ENCODE data around the gene EFEMP1. TPM values are rescaled to one million over a fixed set of nuclear protein-coding genes. Genes with fewer than 3 reads are reported as not detected.

EFEMP1 gene
- total RNA-seq, 1 experiment from 2014 or later, result 86.3 TPM

DNA sequence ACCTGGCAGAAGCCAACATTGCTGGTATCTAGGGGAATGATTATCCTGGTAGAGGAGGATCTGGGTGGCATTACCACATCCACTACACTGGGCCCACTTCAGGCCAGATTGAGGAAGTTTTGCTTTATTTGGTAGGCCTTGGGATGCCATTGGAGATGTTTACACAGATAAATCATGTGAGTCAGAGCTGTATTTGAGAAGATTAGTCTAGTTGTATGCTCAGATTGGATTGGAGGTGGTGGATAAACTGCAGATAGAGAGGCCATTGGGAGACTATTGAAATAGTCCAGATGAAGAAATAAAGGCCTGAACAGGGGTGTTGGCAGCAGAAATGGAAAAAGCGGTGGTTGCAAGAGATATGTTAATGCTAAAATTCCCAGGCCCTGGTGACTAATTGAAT, 81.5 kb downstream of the EFEMP1 start:
- TF ChIP-seq, protein P1, sequence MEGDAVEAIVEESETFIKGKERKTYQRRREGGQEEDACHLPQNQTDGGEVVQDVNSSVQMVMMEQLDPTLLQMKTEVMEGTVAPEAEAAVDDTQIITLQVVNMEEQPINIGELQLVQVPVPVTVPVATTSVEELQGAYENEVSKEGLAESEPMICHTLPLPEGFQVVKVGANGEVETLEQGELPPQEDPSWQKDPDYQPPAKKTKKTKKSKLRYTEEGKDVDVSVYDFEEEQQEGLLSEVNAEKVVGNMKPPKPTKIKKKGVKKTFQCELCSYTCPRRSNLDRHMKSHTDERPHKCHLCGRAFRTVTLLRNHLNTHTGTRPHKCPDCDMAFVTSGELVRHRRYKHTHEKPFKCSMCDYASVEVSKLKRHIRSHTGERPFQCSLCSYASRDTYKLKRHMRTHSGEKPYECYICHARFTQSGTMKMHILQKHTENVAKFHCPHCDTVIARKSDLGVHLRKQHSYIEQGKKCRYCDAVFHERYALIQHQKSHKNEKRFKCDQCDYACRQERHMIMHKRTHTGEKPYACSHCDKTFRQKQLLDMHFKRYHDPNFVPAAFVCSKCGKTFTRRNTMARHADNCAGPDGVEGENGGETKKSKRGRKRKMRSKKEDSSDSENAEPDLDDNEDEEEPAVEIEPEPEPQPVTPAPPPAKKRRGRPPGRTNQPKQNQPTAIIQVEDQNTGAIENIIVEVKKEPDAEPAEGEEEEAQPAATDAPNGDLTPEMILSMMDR (conservative IDR thresholded peaks at IDR 0.05), result no peak
- TF ChIP-seq EZH2 (IDR thresholded peaks at IDR 0.05; ENCODE audit: low read depth), result no peak
- Histone ChIP-seq H3K36me3 (ENCODE audit: low read depth) (no peaks in the 10 kb centered on the region), H3K27ac (peak overlapping the region; percentile 70), H3K4me2 (peak overlapping the region; percentile 62), H4K20me1 (ENCODE audit: insufficient read depth) (no peaks in the 10 kb centered on the region), H3K9me2 (ENCODE audit: insufficient read depth) (no peaks in the 10 kb centered on the region), H3K9me3 (ENCODE audit: insufficient read depth, low read depth) (no peaks in the 10 kb centered on the region), H3K79me2 (ENCODE audit: low read depth) (no peaks in the 10 kb centered on the region), H2AFZ (no peak overlapping the region), H3F3A (ENCODE audit: insufficient read depth, low read depth) (peaks cover 46% of the 10 kb centered on the region), H3K4me1 (replicated peaks; ENCODE audit: insufficient read depth) (peaks cover 62% of the 10 kb centered on the region), H3K27me3 (ENCODE audit: insufficient read depth, low read depth) (no peaks in the 10 kb centered on the region), H3K4me3 (no peak overlapping the region)
- no TSS peak for BruUV-seq (replicated peaks)
- ChIA-PET POLR2A (ENCODE audit: unreplicated experiment) (interaction anchor here (0.6 kb wide), 1 partner anchor 153 kb away, joined by 8 read pairs; no protein-coding TSS in a partner anchor), CTCF (no interaction called here)
- peak in 1 of 2 experiments; percentile 84 for DNase-seq
- intact Hi-C loops (cut with micrococcal nuclease; ENCODE audit: unreplicated experiment), result no loop called here

DNA sequence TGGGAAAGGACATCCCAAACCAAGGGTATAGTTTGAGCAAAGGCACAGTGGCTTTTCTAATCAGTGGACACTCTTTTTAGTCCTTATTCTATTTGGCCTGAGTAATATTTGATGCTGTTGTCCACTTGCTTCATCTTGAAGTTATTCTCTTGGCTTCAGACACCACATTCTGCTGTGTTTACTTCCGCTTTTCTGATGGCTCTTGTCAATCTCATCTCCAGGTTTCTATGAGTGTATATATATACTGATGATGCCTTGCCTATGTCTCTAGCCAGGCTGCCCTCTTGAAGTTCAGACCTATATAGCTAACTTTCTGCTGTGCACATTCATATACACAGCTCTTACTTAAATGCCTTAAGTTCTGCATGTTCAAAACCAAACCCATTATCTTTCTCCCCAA, 83.1 kb downstream of the EFEMP1 start:
- Histone ChIP-seq H3K27me3 (ENCODE audit: insufficient read depth, low read depth) (no peaks in the 10 kb centered on the region), H3K4me2 (0 out of 2 replicates have a peak overlapping the region, but pooled peaks have one; percentile 71), H4K20me1 (ENCODE audit: insufficient read depth) (no peaks in the 10 kb centered on the region), H3K4me3 (no peak overlapping the region), H3K9me2 (ENCODE audit: insufficient read depth) (no peaks in the 10 kb centered on the region), H2AFZ (no peak overlapping the region), H3K36me3 (ENCODE audit: low read depth) (no peaks in the 10 kb centered on the region), H3K9me3 (ENCODE audit: insufficient read depth, low read depth) (no peaks in the 10 kb centered on the region), H3K27ac (no peak overlapping the region), H3F3A (ENCODE audit: insufficient read depth, low read depth) (peaks cover 46% of the 10 kb centered on the region), H3K4me1 (replicated peaks; ENCODE audit: insufficient read depth) (peaks cover 62% of the 10 kb centered on the region), H3K79me2 (ENCODE audit: low read depth) (no peaks in the 10 kb centered on the region)
- TF ChIP-seq, protein P1 (conservative IDR thresholded peaks at IDR 0.05), result no peak
- no peak for TF ChIP-seq EZH2 (IDR thresholded peaks at IDR 0.05; ENCODE audit: low read depth)
- intact Hi-C loops (cut with micrococcal nuclease; ENCODE audit: unreplicated experiment), result no loop called here
- no TSS peak for BruUV-seq (replicated peaks)
- CTCF ChIA-PET, result interaction anchor here (0.6 kb wide), 1 partner anchor 246 kb away, joined by 3 read pairs; no protein-coding TSS in a partner anchor
- POLR2A ChIA-PET (ENCODE audit: unreplicated experiment), result no interaction called here
- peak in 1 of 2 experiments; percentile 33 for DNase-seq

DNA sequence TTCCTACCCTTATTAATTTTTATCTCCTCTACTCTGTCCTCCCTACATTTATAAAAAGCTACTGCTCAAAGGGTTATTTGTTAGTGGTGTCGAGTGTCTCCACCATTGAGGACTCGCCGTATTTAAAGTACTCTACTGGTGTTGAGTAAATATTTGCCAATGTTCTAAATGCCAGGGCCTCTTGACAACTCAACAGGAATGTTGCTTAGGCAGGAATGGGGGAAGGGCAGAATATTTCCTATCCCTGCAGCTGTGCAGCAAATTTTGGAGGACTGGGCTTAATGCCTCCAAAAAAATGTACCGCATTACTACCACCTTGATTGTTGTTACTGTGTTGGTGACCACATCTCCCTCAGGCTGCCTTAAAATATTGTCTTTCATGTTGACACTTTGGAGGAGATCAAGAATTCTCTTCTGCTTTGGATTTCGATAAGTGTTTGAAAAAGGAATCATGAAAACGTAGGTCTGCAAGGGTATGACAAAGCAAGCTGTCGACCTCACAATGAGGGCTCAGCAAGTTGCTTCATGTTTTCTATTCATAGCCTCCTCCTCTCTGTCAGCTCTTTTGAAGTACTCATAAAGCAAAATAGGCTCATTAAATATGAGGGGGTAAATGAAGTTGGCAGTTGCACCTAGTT, 84.3 kb downstream of the EFEMP1 start:
- no peaks in the 10 kb centered on the region for H3K9me3 ChIP-seq (ENCODE audit: insufficient read depth, low read depth)
- TF ChIP-seq, protein P1 (conservative IDR thresholded peaks at IDR 0.05), result no peak
- TF ChIP-seq EZH2 (IDR thresholded peaks at IDR 0.05; ENCODE audit: low read depth), result no peak
- no peaks in the 10 kb centered on the region for H3K79me2 ChIP-seq (ENCODE audit: low read depth)
- no TSS peak for BruUV-seq (replicated peaks)
- no peaks in the 10 kb centered on the region for H3K36me3 ChIP-seq (ENCODE audit: low read depth)
- intact Hi-C loops (cut with micrococcal nuclease; ENCODE audit: unreplicated experiment), result loop anchor here (1.0 to 2.0 kb wide), 6 partner anchors 23 to 170 kb away; partner anchors contain the start of gene EFEMP1
- H3K27ac ChIP-seq, result peak overlapping the region; percentile 52
- H3K4me1 ChIP-seq (replicated peaks; ENCODE audit: insufficient read depth), result peaks cover 60% of the 10 kb centered on the region
- POLR2A ChIA-PET (ENCODE audit: unreplicated experiment), result interaction anchor here (0.5 to 0.6 kb wide), 3 partner anchors 27 to 746 kb away, joined by 3 to 19 read pairs (median 5); no protein-coding TSS in a partner anchor
- CTCF ChIA-PET, result no interaction called here
- peak; percentile 70 to 98 for DNase-seq
- peak overlapping the region; percentile 35; the same call in 1 of the 2 replicates for H3K4me3 ChIP-seq
- H3K27me3 ChIP-seq (ENCODE audit: insufficient read depth, low read depth), result no peaks in the 10 kb centered on the region
- no peaks in the 10 kb centered on the region for H3K9me2 ChIP-seq (ENCODE audit: insufficient read depth)
- H3F3A ChIP-seq (ENCODE audit: insufficient read depth, low read depth), result peaks cover 46% of the 10 kb centered on the region
- peak overlapping the region; percentile 10; the same call in 1 of the 2 replicates for H2AFZ ChIP-seq
- peak overlapping the region; percentile 71 for H3K4me2 ChIP-seq
- H4K20me1 ChIP-seq (ENCODE audit: insufficient read depth), result no peaks in the 10 kb centered on the region

Data from PC-9 (cell line).